GM19395 (cell line): ENCODE results near the gene NR1H4.
"Not testable (repeated sequence)": the region's sequence is repeated elsewhere in the genome, so short reads cannot be mapped to it uniquely, and the experiment has no call there.

Source experiments
- ATAC-seq: cut with Tn5 transposase; IDR thresholded peaks from one replicate; pipeline ENCODE4 v1.9.1; 2021; ENCODE audit warnings: mild to moderate bottlenecking, moderate library complexity; ENCODE audit not compliant: unreplicated experiment

The NR1H4 gene

DNA sequence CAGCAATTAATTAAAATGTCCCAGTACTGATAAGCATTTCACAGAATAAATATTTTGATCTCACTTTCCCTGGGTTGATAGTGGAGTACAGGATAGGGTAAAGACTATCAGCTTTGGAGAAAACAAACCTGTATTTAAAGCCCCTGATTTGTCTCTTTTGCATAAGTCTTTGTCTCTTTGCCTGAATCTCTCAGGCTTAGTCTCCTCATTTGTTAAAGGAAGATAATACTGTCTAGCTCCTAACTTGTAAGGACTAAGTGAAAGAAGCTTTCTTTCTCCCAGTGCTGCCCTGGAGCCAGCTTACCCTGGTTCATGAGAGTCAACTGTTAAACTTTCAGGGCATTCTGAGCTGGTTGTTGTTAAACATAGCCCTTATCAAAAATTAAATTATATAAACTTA lies 5.5 kb upstream of the NR1H4 start:
- ATAC-seq = no peak

GRCh38 chr12:100472325-100472724 lies 1.3 kb upstream of the NR1H4 start:
- no peak for ATAC-seq

GRCh38 chr12:100473050-100473715 lies 483 bp upstream of the NR1H4 start:
- no peak for ATAC-seq

DNA sequence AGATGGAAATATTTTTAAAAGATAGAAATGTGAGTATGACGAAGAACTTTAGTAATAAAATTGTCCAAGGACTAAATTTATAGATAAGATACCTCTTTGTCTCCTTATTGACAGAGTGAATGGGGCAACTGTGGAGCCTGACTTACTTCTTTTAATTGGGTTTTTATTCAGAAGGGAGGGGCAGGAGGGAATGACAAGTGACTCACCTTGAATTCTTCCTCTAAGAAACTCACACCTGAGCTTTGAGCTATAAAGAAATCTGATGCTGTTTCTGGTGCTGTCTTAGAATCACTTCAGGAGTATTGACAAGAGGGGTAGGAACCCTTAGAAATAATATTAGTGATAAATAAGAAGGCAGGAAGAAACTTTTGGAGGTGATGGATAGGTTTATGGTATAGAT lies 951 bp downstream of the NR1H4 start:
- no peak for ATAC-seq

DNA sequence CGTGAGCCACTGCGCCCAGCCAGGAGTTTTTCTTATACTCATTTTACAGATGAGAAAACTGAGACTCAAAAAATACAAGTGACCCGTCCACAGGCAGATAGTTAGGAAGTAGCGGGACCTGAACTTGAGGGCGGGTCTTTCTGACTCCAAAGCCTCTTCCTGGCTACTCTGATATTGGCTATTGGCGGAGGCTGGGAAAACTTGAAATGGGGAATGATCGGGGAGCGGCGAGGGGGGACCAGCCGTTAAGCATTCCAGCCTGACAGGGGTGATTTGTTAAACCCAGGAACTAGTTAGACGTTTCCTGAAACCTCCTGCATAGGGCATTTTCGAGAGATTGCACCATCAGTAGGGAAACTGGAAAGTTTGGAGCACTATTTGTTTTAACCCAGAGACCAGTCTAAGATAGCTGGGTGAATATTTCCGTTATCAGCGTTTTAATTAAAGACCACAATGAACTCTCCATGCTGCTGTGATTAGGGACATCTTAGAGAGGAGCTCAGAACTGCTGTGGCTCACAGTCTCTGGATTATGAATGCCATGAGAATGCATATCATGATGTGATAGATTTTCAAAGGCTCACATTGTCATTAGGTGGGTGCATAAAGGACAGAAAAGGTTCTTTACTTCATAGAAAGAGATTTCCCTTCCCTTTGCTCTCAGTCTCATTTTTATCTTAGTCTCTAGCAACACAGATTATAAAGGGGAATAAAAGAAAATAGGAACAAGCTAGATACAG lies 2.5 kb downstream of the NR1H4 start:
- no peak for ATAC-seq

GRCh38 chr12:100481021-100481420 lies 7.4 kb downstream of the NR1H4 start:
- ATAC-seq = no peak

DNA sequence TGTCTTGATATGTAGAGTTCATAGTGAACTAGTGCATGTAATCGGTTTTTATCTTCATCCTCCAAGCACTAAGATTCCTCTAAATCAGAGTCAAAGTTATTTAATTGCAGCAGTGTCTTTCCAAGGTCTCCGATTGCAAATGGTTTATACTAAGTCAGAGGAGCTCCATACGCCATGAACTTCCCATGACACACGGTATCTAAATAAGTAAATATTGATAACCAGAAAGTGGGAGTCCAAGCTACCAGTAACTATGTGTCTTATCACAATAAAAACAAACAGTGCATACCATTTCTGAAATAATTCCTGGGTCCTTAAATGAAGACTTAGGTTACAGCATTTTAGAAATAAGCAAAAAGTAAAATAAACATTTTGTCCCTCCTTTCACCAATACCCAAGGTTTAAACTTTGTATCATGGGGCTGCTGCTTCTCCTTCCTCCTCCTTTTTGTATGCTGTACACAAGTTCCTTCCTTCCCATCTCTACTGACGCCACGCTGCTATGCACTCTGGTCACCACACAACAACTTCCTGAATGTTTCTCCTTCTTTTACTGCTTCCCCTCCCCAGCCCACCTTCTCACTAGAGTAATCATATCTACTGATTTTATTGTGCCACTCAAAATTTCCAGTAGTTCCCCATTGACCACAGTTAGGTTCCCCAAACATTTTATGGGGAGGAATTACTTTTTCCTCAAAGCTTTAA lies 10.7 kb downstream of the NR1H4 start:
- ATAC-seq = no peak

DNA sequence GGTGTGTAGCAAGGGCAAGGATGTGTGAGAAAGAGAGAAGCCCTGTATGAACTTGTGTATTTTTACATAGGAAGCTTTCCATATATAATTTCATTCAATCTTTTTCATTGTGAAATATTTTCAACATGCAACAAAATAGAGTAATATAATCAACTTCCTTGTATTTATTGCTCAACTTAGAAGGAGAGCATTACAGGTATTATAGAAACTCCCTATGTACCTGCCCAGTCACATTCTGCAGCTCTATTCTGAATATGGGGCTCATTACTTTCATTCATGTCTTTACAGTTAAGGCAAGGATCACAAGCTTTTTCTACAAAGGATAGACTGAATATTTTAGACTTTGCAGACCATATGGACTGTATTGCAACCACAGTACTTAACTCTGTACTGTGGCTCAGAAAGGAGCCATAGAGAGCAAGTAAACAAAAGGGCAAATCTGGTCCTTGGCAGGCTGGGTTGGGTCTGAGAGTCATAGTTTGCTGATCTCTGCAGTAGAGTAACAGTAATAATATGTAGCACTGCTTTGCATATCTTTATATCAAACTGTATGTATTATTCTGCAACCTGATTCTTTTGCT lies 11.3 kb downstream of the NR1H4 start:
- ATAC-seq = no peak

GRCh38 chr12:100485983-100486382 lies 12.3 kb downstream of the NR1H4 start:
- no peak for ATAC-seq

DNA sequence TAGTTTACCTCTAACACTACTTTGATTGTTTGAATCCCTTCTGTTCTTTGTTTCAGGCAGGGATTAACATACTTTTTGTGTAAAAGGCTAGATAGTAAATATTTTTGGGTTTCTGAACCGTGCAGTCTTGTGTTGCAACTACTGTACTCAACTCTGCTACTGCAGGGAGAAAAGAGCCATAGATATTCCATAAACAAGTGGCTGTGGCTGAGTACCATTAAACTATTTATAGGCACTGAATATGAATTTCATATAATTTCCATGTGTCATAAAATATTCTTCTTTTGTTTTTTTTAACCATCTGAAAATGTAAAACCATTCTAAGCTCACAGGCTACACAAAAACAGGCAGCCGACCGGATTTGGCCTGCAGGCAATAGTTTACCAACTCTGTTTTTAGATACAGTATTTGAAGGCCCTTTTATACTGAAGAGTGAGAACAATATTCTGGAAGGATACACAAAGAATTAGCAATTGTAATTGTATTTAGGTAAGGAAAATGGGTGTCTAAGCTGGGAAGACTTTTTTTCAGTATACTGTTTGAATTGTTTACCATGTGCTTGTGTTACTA lies 15.7 kb downstream of the NR1H4 start:
- no peak for ATAC-seq

DNA sequence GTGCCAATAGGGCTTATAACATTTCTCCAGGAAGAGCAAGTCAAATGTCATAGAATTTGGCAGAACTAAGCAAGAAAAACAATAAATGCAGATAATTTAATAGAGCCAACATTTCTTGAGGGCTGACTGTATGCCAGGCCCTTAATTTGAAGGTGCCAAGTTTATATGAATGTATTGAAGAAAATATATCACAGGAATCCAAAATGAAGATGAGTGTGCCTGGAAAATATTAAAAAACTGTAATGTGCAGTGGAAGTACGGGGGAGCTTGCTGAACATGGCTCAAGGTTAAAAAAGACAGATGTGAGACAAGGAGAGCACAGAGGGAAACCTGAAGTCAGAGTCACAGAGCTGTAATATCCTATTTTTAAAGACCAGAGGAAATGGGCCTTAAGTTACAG lies 16.4 kb downstream of the NR1H4 start:
- no peak for ATAC-seq

- no peak for ATAC-seq
Observed at GRCh38 chr12:100491104-100491503, 17.4 kb downstream of the NR1H4 start.

DNA sequence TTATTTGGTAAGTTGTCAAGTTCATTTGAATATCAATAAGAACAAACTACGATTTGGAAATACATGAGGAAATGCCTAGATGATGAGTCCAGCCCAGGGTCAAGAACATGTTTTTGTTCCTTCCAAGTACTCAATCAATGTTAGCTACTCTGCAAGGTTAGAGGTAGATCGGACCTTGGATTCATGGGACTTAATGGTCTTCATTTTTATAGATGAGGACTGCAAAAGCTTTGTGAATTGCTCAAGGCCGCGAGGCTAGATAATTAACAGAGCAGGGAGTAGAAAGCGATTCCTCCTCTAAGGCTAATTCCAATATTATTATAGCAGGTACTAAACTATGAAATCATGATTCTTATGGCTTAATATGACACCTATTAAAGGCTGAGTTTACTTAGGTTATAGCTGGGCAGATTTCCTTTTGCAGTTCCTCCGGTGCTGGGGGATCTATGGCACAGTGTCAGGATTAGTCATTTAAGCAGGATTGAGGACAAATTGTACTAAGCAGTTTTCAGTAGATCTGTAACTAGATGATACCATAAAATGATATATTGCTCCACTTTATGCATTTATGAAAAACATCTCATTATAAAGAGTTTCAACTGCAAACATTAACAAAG lies 19.8 kb downstream of the NR1H4 start:
- ATAC-seq = no peak

DNA sequence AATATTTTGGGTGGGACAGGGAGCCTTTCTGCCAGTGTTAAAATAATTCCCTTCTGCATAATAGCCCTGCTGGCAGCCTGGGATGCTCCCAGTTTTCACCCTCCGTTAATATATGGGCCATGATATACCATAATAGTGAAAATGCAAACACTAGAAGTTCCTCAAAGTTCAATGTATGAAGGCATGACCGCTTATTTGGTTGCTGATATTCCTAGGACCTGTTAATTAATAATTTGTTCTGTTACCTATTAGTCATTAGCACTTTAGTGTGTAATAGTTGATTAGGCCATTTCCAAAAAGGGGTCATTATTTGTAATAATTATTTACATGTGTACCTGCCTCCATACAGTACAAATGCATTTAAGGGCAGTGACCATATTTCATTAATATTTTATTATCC lies 20.4 kb downstream of the NR1H4 start:
- no peak for ATAC-seq

DNA sequence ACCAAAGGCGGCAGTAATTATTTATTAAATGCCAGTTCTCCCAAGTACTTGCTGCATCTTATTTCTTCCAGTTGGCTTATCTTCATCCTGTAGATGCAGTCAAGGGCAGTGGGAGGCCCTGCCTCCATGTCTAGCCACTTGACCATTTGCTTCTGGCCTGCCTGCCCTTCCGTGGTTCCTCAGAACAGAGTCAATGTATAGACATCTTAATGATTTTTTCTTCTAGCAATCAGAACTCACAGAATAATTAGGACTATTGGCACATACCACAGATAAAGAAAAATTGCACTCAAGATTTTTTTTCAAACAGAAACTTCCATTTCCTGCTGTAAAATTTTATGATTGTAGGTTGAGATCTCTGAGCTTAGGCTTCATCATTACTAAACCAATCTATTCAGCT lies 20.9 kb downstream of the NR1H4 start:
- no peak for ATAC-seq

DNA sequence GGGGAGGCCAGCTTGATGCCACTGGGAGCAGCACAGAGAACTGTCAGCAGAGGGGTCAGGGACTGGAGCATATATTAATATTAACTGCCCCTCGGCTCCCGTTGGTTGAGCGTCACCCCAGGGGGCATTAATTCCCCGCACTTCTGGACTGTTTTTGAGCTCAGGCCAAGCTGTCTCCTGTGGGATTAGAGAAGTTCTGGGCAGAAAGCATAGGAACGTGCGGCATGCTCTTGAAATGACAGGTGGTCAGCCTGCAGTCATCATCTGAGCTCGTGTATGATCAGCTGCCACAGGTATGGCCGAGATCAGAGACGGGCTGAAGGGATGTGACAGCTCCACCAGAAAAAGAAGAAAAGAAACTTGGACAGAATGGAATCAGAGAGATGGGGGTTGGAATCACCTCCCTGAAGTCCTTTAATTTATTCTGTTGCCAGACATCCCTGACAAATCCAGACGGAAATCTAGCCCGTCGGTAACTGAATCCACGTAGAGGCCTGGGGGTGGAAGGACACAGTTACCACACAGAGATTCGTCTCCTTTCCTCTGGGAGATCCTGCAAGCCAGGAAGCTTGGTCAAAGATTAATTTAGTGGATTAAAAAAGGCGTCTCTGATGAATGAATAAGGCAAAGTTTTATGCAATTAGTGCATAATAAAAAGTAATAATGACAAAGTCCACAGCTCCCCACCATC lies 23.6 kb downstream of the NR1H4 start:
- no peak for ATAC-seq

- no peak for ATAC-seq
Observed at GRCh38 chr12:100498141-100498540, 24.5 kb downstream of the NR1H4 start.

DNA sequence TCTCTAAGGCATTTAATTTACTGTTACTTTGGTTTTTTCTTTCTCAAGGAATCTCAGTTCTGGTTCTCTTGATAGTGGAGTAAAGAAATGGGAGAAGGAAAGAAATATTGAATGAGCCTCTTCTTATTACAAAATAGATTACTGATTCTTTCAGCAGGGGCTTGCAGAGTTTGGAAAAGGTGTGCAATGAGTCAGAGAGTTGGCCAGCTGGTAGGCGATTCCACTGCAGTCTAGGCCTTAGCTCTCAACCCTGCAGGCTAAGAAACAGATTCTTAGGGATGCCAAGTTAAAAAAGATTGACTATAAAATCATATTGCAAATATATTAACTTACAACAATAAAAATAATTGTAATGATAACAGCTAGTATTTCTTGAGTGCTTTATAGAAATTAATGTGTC lies 25.8 kb downstream of the NR1H4 start:
- ATAC-seq = no peak

- not testable (repeated sequence) for ATAC-seq
Observed at GRCh38 chr12:100502718-100503117, 29.1 kb downstream of the NR1H4 start.

- ATAC-seq = no peak
Observed at GRCh38 chr12:100503228-100503628, 29.6 kb downstream of the NR1H4 start.
